ENCODE results near the gene VN1R2.
"Not testable (repeated sequence)": the region's sequence is repeated elsewhere in the genome, so short reads cannot be mapped to it uniquely, and the experiment has no call there.

DNA sequence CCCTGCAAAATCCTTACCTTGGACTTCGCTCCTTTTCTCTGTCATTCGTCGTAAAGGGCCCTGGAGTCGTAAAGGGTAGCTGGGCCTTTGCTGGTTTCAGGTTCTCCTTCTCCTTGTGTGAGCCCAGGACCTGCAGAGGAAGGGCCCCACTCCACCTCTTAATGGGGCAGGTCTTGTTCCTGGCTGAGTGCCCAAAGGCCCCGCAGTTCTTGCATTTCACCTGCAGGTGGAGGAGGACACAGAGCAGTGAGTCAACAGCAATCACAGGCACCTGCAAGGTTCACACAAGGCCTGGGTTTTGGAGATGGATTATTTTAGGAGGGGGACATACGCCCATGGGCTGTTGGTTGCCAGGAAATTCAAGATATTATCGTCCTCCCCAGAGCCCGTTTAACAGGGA is 43.2 kb downstream of the VN1R2 start:
- TF ChIP-seq, protein P1, sequence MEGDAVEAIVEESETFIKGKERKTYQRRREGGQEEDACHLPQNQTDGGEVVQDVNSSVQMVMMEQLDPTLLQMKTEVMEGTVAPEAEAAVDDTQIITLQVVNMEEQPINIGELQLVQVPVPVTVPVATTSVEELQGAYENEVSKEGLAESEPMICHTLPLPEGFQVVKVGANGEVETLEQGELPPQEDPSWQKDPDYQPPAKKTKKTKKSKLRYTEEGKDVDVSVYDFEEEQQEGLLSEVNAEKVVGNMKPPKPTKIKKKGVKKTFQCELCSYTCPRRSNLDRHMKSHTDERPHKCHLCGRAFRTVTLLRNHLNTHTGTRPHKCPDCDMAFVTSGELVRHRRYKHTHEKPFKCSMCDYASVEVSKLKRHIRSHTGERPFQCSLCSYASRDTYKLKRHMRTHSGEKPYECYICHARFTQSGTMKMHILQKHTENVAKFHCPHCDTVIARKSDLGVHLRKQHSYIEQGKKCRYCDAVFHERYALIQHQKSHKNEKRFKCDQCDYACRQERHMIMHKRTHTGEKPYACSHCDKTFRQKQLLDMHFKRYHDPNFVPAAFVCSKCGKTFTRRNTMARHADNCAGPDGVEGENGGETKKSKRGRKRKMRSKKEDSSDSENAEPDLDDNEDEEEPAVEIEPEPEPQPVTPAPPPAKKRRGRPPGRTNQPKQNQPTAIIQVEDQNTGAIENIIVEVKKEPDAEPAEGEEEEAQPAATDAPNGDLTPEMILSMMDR (IDR thresholded peaks at IDR 0.05): not testable (repeated sequence)
- TF ChIP-seq POLR2A (IDR thresholded peaks at IDR 0.05): not testable (repeated sequence)

All from adrenal gland (tissue), 5 donors.